ENCODE results near the gene OR2L2.
"Not testable (repeated sequence)": the region's sequence is repeated elsewhere in the genome, so short reads cannot be mapped to it uniquely, and the experiment has no call there.

The OR2L2 gene

GRCh38 chr1:248055261-248055660 is 25.4 kb downstream of the OR2L2 start:
- Histone ChIP-seq H3K27ac (ENCODE audit: low read depth, low read length) (no peak overlapping the region), H2BK5ac (ENCODE audit: low read depth, low read length, poor library complexity) (no peak overlapping the region), H4K8ac (ENCODE audit: low read depth, low read length) (no peak overlapping the region), H3K36me3 (ENCODE audit: control insufficient read depth in 1 of 2, insufficient read depth in 2 of 2, low read length in 2 of 2) (peaks cover 0 to 1% of the 10 kb centered on the region in 2 experiments), H3K4me3 (ENCODE audit: low read depth, low read length) (no peak overlapping the region), H2AK5ac (ENCODE audit: low read length) (no peak overlapping the region), H3K9ac (ENCODE audit: low read length) (no peak overlapping the region), H3K4ac (ENCODE audit: low read depth, low read length) (no peak overlapping the region), H2AFZ (ENCODE audit: insufficient read depth, low read length, poor library complexity) (no peak overlapping the region), H4K91ac (ENCODE audit: low read depth, low read length) (no peak overlapping the region), H2BK12ac (ENCODE audit: low read length) (no peak overlapping the region), H3K4me1 (ENCODE audit: control insufficient read depth in 1 of 2, insufficient read depth in 2 of 2, low read length in 2 of 2) (no peaks in the 10 kb centered on the region), H3K27me3 (ENCODE audit: insufficient read depth, low read length) (no peaks in the 10 kb centered on the region), H3K79me1 (ENCODE audit: low read length) (no peaks in the 10 kb centered on the region), H3K23ac (ENCODE audit: low read length) (no peak overlapping the region), H3K14ac (ENCODE audit: low read length) (no peak overlapping the region), H4K12ac (ENCODE audit: low read depth, low read length) (no peak overlapping the region), H2BK120ac (ENCODE audit: insufficient read depth, low read length, poor library complexity) (no peak overlapping the region), H3K18ac (ENCODE audit: low read length) (no peak overlapping the region), H3K79me2 (ENCODE audit: control insufficient read depth, insufficient read depth, low read length, poor library complexity) (no peaks in the 10 kb centered on the region), H3K9me3 (ENCODE audit: insufficient read depth, low read depth, low read length) (peaks cover 7% of the 10 kb centered on the region), H3K4me2 (ENCODE audit: low read length) (no peak overlapping the region)
- no peak for DNase-seq
- WGBS (ENCODE audit: extremely low coverage, insufficient coverage, insufficient read length) = no CpG with 5 or more reads among the region's 2 CpGs

- H3K27ac ChIP-seq (ENCODE audit: low read depth, low read length) = no peak overlapping the region
- H2BK12ac ChIP-seq (ENCODE audit: low read length) = no peak overlapping the region
- H4K91ac ChIP-seq (ENCODE audit: low read depth, low read length) = no peak overlapping the region
- no peak overlapping the region for H3K9ac ChIP-seq (ENCODE audit: low read length)
- no peak overlapping the region for H2BK5ac ChIP-seq (ENCODE audit: low read depth, low read length, poor library complexity)
- WGBS (ENCODE audit: extremely low coverage, insufficient coverage, insufficient read length) = no CpG with 5 or more reads among the region's 2 CpGs
- H4K12ac ChIP-seq (ENCODE audit: low read depth, low read length) = no peak overlapping the region
- no peak overlapping the region for H3K4ac ChIP-seq (ENCODE audit: low read depth, low read length)
- no peak overlapping the region for H3K23ac ChIP-seq (ENCODE audit: low read length)
- H3K4me2 ChIP-seq (ENCODE audit: low read length) = no peak overlapping the region
- H2BK120ac ChIP-seq (ENCODE audit: insufficient read depth, low read length, poor library complexity) = no peak overlapping the region
- H3K9me3 ChIP-seq (ENCODE audit: insufficient read depth, low read depth, low read length) = peaks cover 6% of the 10 kb centered on the region
- no peaks in the 10 kb centered on the region for H3K4me1 ChIP-seq (ENCODE audit: control insufficient read depth in 1 of 2, insufficient read depth in 2 of 2, low read length in 2 of 2)
- H3K79me2 ChIP-seq (ENCODE audit: control insufficient read depth, insufficient read depth, low read length, poor library complexity) = no peaks in the 10 kb centered on the region
- no peak overlapping the region for H2AK5ac ChIP-seq (ENCODE audit: low read length)
- H3K27me3 ChIP-seq (ENCODE audit: insufficient read depth, low read length) = no peaks in the 10 kb centered on the region
- no peak overlapping the region for H4K8ac ChIP-seq (ENCODE audit: low read depth, low read length)
- no peak overlapping the region for H3K4me3 ChIP-seq (ENCODE audit: low read depth, low read length)
- DNase-seq = no peak
- H3K14ac ChIP-seq (ENCODE audit: low read length) = no peak overlapping the region
- H2AFZ ChIP-seq (ENCODE audit: insufficient read depth, low read length, poor library complexity) = no peak overlapping the region
- no peaks in the 10 kb centered on the region for H3K36me3 ChIP-seq (ENCODE audit: control insufficient read depth in 1 of 2, insufficient read depth in 2 of 2, low read length in 2 of 2)
- no peaks in the 10 kb centered on the region for H3K79me1 ChIP-seq (ENCODE audit: low read length)
- H3K18ac ChIP-seq (ENCODE audit: low read length) = no peak overlapping the region
Observed at GRCh38 chr1:248065071-248065470, 35.2 kb downstream of the OR2L2 start.

GRCh38 chr1:248065604-248066003 is 35.7 kb downstream of the OR2L2 start:
- H3K79me2 ChIP-seq (ENCODE audit: control insufficient read depth, insufficient read depth, low read length, poor library complexity) = no peaks in the 10 kb centered on the region
- no peak overlapping the region for H4K91ac ChIP-seq (ENCODE audit: low read depth, low read length)
- no peak overlapping the region for H2BK12ac ChIP-seq (ENCODE audit: low read length)
- no peak overlapping the region for H2AFZ ChIP-seq (ENCODE audit: insufficient read depth, low read length, poor library complexity)
- no peaks in the 10 kb centered on the region for H3K79me1 ChIP-seq (ENCODE audit: low read length)
- H3K4me3 ChIP-seq (ENCODE audit: low read depth, low read length) = no peak overlapping the region
- no peak overlapping the region for H2BK120ac ChIP-seq (ENCODE audit: insufficient read depth, low read length, poor library complexity)
- WGBS (ENCODE audit: extremely low coverage, insufficient coverage, insufficient read length) = no CpG with 5 or more reads among the region's 3 CpGs
- no peak overlapping the region for H3K4me2 ChIP-seq (ENCODE audit: low read length)
- no peaks in the 10 kb centered on the region for H3K4me1 ChIP-seq (ENCODE audit: control insufficient read depth in 1 of 2, insufficient read depth in 2 of 2, low read length in 2 of 2)
- no peak overlapping the region for H2BK5ac ChIP-seq (ENCODE audit: low read depth, low read length, poor library complexity)
- H4K12ac ChIP-seq (ENCODE audit: low read depth, low read length) = no peak overlapping the region
- no peak overlapping the region for H4K8ac ChIP-seq (ENCODE audit: low read depth, low read length)
- no peaks in the 10 kb centered on the region for H3K27me3 ChIP-seq (ENCODE audit: insufficient read depth, low read length)
- H3K18ac ChIP-seq (ENCODE audit: low read length) = no peak overlapping the region
- H2AK5ac ChIP-seq (ENCODE audit: low read length) = no peak overlapping the region
- H3K14ac ChIP-seq (ENCODE audit: low read length) = no peak overlapping the region
- DNase-seq = no peak
- H3K23ac ChIP-seq (ENCODE audit: low read length) = no peak overlapping the region
- H3K4ac ChIP-seq (ENCODE audit: low read depth, low read length) = no peak overlapping the region
- H3K27ac ChIP-seq (ENCODE audit: low read depth, low read length) = no peak overlapping the region
- no peak overlapping the region for H3K9ac ChIP-seq (ENCODE audit: low read length)
- H3K9me3 ChIP-seq (ENCODE audit: insufficient read depth, low read depth, low read length) = peaks cover 6% of the 10 kb centered on the region
- H3K36me3 ChIP-seq (ENCODE audit: control insufficient read depth in 1 of 2, insufficient read depth in 2 of 2, low read length in 2 of 2) = no peaks in the 10 kb centered on the region

DNA sequence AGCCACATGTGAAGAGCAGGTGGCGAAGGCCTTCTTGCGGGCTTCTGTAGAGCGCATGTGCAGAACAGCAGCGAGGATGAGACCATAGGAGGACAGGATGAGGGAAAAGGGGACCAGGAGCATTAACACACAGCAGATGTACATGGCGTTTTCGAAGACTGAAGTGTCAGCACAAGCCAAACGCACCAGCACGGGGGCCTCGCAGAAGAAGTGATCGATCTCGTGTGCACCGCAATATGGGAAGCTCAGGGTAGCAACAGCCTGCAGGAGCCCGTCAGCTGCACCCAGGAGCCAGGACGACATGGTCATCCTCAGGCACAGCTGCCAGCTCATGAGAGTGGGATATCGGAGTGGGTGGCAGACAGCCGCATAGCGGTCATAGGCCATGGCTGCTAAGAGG is 54.0 kb downstream of the OR2L2 start:
- not testable (repeated sequence) for H3K9ac ChIP-seq (ENCODE audit: low read length); H2BK5ac ChIP-seq (ENCODE audit: low read depth, low read length, poor library complexity); H2BK12ac ChIP-seq (ENCODE audit: low read length); H3K4me2 ChIP-seq (ENCODE audit: low read length); H2AK5ac ChIP-seq (ENCODE audit: low read length); H3K27ac ChIP-seq (ENCODE audit: low read depth, low read length); H2BK120ac ChIP-seq (ENCODE audit: insufficient read depth, low read length, poor library complexity); H3K36me3 ChIP-seq (ENCODE audit: control insufficient read depth in 1 of 2, insufficient read depth in 2 of 2, low read length in 2 of 2); H3K4me1 ChIP-seq (ENCODE audit: control insufficient read depth in 1 of 2, insufficient read depth in 2 of 2, low read length in 2 of 2); H2AFZ ChIP-seq (ENCODE audit: insufficient read depth, low read length, poor library complexity); H3K79me1 ChIP-seq (ENCODE audit: low read length); H3K4ac ChIP-seq (ENCODE audit: low read depth, low read length); H4K91ac ChIP-seq (ENCODE audit: low read depth, low read length); DNase-seq; H3K9me3 ChIP-seq (ENCODE audit: insufficient read depth, low read depth, low read length); H3K79me2 ChIP-seq (ENCODE audit: control insufficient read depth, insufficient read depth, low read length, poor library complexity); H4K8ac ChIP-seq (ENCODE audit: low read depth, low read length); H3K27me3 ChIP-seq (ENCODE audit: insufficient read depth, low read length); H3K23ac ChIP-seq (ENCODE audit: low read length); H4K12ac ChIP-seq (ENCODE audit: low read depth, low read length); H3K18ac ChIP-seq (ENCODE audit: low read length); H3K4me3 ChIP-seq (ENCODE audit: low read depth, low read length); H3K14ac ChIP-seq (ENCODE audit: low read length)
- whole genome bisulfite sequencing (ENCODE audit: extremely low coverage, insufficient coverage, insufficient read length) = no CpG with 5 or more reads among the region's 17 CpGs

All from trophoblast cell (in vitro differentiated cells and primary cell).